GM21529 (cell line): ENCODE results near the gene ERC1.

ENCODE experiments used
- ATAC-seq: cut with Tn5 transposase; IDR thresholded peaks from one replicate; pipeline ENCODE4 v1.9.1; 2021; ENCODE audit not compliant: unreplicated experiment

The ERC1 gene

GRCh38 chr12:1429980-1430379 is 439.0 kb downstream of the ERC1 start:
- ATAC-seq: no peak

GRCh38 chr12:1434296-1434955 is 443.4 kb downstream of the ERC1 start:
- ATAC-seq: no peak

GRCh38 chr12:1435044-1435443 is 444.0 kb downstream of the ERC1 start:
- no peak for ATAC-seq

- ATAC-seq: no peak
These were observed 444.4 kb downstream of the ERC1 start for GRCh38 chr12:1435456-1435855.

GRCh38 chr12:1436015-1436414 is 445.0 kb downstream of the ERC1 start:
- ATAC-seq: no peak

GRCh38 chr12:1436981-1437380 is 446.0 kb downstream of the ERC1 start:
- no peak for ATAC-seq

DNA sequence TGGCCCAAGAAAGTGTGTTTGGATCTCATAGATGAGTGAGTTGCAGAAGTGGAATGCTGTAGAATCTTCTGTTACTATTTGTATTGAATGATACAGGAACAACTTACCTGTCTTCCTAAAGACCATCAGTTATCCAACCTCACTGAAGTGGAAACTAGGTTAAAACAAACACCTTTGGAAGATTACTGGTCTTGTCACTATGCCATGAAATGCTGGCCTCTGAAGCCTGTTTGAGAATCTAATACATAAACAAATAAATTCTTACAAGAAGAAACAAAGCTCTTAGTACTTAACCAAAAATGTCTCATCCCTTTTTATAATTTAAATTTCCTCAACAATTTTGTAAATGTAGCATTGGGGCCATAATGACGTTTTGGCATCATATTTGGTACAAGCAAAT is 448.2 kb downstream of the ERC1 start:
- ATAC-seq: no peak

GRCh38 chr12:1439687-1440086 is 448.7 kb downstream of the ERC1 start:
- ATAC-seq: no peak

DNA sequence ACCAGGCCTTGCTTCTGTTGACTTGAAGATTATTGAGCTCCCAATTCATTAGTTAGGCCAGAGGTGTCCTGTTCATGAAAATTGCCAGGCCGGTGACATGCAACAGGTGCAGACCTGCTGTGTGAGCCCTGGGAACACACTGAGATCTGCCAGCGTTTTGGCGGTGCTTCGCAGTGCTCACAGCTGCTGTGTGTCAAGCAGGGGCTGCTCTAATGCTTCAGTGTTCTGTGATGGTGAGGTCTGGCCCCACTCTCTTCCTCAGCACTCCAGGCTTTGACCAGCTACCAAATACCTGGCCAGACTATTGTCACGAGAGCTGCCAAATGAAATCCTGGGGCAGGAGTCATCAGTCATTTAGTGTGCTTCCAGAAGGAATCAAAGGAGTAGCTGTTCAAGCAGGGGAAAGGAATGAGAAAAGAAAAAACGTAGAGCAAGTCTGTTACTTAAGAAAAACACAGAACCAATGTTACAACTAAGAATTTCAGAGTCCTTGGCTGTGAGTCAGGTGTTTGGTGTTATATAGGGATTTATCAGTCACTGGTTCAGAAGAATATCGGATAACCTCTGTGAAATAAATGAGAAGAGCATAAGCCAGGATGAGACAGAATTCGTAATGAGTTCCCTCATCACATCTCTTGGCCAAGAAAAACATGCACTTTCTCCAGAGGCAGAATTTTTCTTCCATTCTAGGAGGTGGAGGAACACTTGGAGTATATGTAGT is 452.6 kb downstream of the ERC1 start:
- no peak for ATAC-seq

DNA sequence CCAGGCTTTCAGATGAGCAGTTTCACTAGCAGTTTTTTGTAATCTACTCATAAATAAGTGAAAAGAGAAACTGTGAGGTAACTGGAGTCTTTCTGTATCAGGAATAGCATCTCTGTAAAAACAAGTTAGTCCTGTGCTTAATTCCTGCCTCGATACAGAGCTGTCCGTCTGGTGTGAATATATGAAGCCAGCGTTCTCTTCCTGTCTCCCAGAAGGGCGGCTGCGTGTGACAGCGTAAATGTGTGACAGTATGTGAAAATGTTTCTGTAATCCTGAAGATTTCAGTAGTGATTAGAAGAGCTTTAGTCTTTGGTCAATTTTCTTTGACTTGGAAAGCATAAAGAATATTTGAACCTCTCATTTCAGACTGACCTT is 453.1 kb downstream of the ERC1 start:
- no peak for ATAC-seq

GRCh38 chr12:1445807-1446206 is 454.8 kb downstream of the ERC1 start:
- ATAC-seq: no peak

- ATAC-seq: no peak
These were observed 457.3 kb downstream of the ERC1 start for GRCh38 chr12:1448336-1448735.

DNA sequence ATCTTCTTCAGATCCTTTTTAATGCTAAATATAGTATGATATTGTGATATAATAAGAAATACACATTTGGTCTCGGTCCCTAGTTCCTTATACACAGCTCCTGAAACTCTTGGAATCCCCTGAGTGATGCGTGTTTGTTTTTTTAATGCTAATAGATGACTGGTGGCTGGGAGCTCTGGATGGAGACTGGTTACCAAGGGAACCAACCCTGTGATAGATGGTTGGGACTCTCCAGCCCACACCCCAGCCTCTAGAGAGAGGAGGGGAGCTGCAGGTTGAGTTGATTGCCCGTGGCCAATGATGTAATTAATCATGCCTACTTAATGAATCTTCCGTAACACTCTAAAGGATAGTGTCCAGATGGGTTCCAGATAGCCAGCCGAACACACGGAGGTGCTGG is 462.8 kb downstream of the ERC1 start:
- ATAC-seq: no peak

GRCh38 chr12:1456885-1457284 is 465.9 kb downstream of the ERC1 start:
- ATAC-seq: no peak

DNA sequence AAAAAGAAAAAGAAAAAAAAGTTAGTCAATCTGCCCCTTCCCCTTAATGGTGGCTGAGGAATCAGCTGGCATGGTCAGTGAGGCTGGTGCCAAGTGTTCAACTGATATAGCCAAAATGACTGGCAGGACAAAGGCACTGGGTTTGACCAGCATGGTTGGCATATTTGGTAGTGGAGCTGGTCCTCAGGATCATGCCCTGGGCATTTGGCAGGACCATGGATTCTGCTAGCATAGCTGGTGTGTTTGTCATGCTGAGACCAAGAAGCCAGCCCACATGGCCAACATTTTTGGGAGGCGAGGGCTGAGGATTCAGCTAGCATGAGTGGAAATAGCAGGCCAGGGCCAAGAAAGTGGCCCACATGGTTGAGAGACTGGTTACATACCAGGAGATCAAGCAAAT is 466.9 kb downstream of the ERC1 start:
- ATAC-seq: no peak

DNA sequence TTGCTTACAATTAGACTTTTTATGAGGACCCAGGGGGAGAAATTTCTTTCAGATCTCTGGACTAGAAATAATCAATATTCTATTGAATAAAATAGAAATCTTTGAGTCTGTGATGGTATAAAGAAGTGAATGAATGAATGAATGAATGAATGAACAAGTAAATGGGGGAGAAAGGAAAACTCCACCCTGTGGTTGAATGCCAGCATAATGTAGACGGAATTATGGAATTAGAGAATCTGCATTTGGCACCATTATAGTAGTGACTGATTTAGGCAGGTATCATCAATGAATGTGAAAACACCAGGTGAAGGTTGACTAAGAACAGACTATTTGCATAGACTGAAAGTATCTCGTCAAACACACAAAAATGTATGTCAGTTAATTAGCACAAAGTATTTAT is 468.3 kb downstream of the ERC1 start:
- ATAC-seq: no peak

GRCh38 chr12:1463073-1463905 is 472.3 kb downstream of the ERC1 start:
- ATAC-seq: no peak

DNA sequence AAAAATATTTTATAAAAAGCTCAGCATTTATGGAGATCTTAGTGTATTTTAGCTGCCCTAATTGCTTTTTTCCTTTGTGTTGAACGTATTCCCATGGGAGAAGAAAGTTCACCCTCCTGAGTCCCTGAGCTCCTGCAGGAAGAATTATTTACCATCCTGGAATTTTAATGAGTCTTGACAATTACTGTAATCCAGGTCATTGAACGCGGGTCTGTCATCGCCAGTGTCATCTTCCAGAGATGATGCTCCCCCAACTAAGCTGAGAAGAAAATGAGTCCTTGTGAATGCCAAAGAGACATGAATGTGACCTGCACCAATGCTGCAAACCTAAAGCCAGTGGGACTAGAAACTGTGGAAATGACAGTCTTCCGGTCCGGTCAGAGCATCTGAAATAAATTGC is 473.9 kb downstream of the ERC1 start:
- no peak for ATAC-seq

GRCh38 chr12:1465990-1466389 is 475.0 kb downstream of the ERC1 start:
- no peak for ATAC-seq

DNA sequence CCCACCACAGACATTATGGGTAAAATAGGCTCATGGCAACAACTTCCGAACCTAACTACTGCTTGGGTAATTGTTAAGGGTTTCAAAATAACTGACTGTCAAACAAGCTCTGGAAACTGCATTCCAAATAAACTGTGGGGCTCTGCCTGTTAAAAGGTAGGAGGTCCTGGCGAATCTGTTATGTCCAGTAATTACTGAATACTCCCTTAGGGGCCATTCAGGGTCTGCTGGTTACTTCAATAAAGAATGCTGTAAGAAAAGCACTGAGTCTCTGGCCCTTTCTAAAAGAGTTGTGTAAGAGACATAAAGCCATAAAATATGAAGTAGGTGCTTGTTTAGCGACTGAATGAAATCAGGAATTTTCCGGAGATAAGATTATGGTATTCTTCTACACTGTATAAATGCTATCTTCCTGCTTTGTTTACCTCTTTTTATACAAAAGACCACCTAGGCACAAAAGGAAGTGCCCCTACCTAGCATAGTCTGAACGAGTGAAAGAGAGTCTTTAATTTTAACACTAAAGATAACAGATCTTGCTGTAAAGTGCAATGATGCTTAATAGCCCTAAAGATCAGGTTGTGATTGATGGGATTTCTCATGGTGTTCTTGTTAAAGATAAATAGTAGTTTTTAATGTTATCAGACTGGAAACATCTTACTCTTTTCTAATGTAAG is 475.6 kb downstream of the ERC1 start:
- ATAC-seq: no peak

DNA sequence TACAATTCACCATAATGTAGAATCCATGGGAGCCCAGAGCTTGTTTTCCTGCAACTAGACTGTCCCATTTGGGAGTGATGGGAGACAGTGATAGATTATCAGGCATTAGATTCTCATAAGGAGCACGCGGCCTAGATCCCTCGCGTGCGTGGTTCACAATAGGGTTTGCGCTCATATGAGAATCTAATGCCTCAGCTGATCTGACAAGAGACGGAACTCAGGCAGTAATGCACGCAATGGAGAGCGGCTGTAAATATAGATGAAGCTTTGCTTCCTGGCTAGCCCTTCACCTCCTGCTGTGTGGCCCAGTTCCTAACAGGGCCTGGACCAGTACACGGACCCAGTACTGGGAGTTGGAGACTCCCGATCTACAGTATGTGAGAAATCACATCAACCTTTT is 476.7 kb downstream of the ERC1 start:
- no peak for ATAC-seq
